Adipocyte (in vitro differentiated cells): Measurements from ENCODE around the gene TSEN15.
A peak's percentile ranks its signal among the peaks of the same experiment; 100 is the strongest.
"Not testable (repeated sequence)": the region's sequence is repeated elsewhere in the genome, so short reads cannot be mapped to it uniquely, and the experiment has no call there.

ENCODE experiments used
- DNase-seq: peaks from one replicate; pipeline ENCODE4 v3.0.0-alpha.2; 2015; ENCODE audit warnings: low read depth
- H3K27me3 ChIP-seq: replicated peaks from 2 replicates; pipeline ENCODE4 v1.7.0; 2013; ENCODE audit warnings: mild to moderate bottlenecking, low read length, moderate library complexity; ENCODE audit not compliant: control insufficient read depth, insufficient read depth
- H3K36me3 ChIP-seq: 2 replicates; pipeline ENCODE4 v1.7.0; 2013; ENCODE audit warnings: low read length, mild to moderate bottlenecking, moderate library complexity; ENCODE audit not compliant: control insufficient read depth, insufficient read depth, severe bottlenecking
- H3K4me1 ChIP-seq: 2 replicates; pipeline ENCODE4 v1.7.0; 2013; ENCODE audit warnings: mild to moderate bottlenecking, low read length, moderate library complexity; ENCODE audit not compliant: control insufficient read depth, insufficient read depth
- H3K4me3 ChIP-seq: 2 replicates; pipeline ENCODE4 v1.7.0; 2013; ENCODE audit warnings: mild to moderate bottlenecking, low read length, moderate library complexity
- H3K9ac ChIP-seq: 2 replicates; pipeline ENCODE4 v1.7.0; 2013; ENCODE audit warnings: mild to moderate bottlenecking, low read length, moderate library complexity
- H3K9me3 ChIP-seq: 2 replicates; pipeline ENCODE4 v1.7.0; 2013; ENCODE audit warnings: mild to moderate bottlenecking, low read length, moderate library complexity; ENCODE audit not compliant: control insufficient read depth

The TSEN15 gene

DNA sequence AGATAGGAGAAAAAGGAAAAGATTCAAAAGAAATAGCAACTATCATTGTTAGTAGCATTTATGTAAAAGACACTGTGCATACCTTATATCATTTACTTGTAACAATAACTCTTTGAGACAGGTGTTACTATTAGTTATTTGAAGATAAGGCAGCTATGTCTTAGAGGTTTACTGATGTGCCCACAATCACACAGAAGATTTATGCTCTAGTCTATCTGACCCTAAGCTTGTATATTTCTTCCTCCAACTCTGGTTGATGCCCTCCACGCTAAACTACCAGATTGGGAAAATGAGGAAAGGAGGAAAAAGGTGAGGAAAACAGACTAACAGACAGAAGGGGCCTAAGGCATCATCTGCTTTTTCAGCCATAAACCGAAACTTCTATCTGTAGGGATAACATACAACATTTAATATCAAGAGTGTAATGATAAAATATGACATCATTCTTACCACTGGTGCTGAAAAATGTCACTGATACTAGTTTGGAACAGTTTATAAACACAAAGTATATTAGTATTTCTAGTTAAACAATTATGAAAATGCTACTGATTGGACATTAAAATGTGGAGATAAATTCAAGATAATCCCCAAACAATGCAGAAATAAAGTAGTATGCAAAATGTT lies 19.1 kb upstream of the TSEN15 start:
- no peak overlapping the region for H3K4me3 ChIP-seq
- H3K36me3 ChIP-seq: no peaks in the 10 kb centered on the region
- no peak for DNase-seq
- no peaks in the 10 kb centered on the region for H3K27me3 ChIP-seq
- no peaks in the 10 kb centered on the region for H3K9me3 ChIP-seq
- peaks cover 15% of the 10 kb centered on the region for H3K4me1 ChIP-seq
- H3K9ac ChIP-seq: no peak overlapping the region

DNA sequence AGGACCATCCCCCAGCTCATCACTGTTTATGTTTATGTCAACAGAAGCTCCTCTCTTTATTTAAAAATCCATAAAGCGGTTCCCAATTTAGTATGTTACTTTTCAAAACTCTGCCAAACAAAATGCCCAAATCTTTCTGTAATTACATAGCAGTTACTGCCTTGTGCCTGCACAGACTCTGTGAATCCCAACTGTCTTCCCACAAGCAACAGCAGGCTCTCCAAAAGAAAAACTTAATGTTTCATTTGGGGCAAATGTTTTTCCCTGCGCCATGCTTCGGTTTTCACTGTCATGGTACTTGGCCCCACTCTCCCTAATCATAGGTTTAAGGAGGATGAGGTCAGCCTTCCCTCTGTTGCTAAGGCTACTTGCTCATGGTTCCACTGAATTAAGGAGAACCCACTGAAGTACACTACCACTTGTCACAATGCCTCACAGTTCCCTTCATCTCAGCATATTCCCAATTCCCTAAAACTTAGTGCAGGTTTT lies 18.6 kb upstream of the TSEN15 start:
- Histone ChIP-seq H3K9ac (no peak overlapping the region), H3K36me3 (no peaks in the 10 kb centered on the region), H3K27me3 (no peaks in the 10 kb centered on the region), H3K4me1 (peaks cover 16% of the 10 kb centered on the region), H3K4me3 (no peak overlapping the region), H3K9me3 (no peaks in the 10 kb centered on the region)
- no peak for DNase-seq

DNA sequence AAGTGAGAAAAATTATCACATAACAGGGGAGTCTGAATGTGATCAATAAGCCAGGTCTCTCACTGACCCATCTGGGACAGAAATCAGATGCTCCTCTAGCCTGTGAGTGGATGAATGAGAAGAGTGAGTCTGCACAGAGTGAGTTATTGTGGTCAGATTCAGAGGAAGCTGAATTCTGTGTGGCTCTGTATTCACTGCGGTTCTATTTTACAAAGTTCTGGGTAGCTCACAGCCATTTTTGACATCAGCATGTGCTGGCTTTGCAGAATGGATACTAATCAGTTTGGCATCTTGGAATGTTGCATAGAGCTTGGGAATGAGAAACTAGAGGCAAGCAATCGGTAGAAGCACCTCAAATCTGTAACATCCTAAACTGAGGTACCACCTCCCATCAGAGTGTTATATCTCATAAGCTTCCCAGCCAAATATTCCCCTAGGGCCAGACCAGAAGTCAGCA lies 17.8 kb upstream of the TSEN15 start:
- Histone ChIP-seq H3K9me3 (no peaks in the 10 kb centered on the region), H3K36me3 (no peaks in the 10 kb centered on the region), H3K27me3 (no peaks in the 10 kb centered on the region), H3K4me1 (peaks cover 10% of the 10 kb centered on the region), H3K9ac (no peak overlapping the region), H3K4me3 (no peak overlapping the region)
- DNase-seq: no peak

DNA sequence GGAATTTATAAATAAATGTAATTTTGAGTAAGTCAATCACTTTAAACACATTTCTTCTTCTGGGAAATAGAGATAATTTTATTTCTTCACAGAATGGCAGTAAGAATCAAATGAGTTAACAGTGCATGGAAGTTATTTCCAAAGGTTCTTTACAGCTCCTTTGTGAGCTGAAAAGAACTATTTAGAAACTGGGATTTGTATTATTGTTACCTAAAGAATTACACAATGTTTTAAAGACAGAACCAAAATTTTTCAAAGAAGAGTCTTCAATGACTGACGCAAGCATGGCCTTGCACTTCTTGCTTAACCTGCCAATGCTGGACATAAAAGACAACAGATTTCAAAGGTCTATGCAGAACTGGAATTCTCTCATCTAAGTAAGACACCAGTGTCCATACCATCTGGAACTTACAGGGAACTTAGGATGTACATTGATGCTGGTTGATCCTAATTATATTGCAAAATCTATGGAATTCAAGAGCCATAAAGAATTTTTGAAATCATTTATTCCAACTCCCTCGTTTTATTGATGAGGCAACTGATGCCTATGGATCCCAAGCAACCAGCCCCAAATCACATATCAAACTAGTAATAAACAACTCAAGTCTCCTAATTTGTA lies 16.7 kb upstream of the TSEN15 start:
- no peak for DNase-seq
- Histone ChIP-seq H3K27me3 (peaks cover 8% of the 10 kb centered on the region), H3K9me3 (no peaks in the 10 kb centered on the region), H3K9ac (no peak overlapping the region), H3K4me1 (peaks cover 10% of the 10 kb centered on the region), H3K36me3 (no peaks in the 10 kb centered on the region), H3K4me3 (no peak overlapping the region)

DNA sequence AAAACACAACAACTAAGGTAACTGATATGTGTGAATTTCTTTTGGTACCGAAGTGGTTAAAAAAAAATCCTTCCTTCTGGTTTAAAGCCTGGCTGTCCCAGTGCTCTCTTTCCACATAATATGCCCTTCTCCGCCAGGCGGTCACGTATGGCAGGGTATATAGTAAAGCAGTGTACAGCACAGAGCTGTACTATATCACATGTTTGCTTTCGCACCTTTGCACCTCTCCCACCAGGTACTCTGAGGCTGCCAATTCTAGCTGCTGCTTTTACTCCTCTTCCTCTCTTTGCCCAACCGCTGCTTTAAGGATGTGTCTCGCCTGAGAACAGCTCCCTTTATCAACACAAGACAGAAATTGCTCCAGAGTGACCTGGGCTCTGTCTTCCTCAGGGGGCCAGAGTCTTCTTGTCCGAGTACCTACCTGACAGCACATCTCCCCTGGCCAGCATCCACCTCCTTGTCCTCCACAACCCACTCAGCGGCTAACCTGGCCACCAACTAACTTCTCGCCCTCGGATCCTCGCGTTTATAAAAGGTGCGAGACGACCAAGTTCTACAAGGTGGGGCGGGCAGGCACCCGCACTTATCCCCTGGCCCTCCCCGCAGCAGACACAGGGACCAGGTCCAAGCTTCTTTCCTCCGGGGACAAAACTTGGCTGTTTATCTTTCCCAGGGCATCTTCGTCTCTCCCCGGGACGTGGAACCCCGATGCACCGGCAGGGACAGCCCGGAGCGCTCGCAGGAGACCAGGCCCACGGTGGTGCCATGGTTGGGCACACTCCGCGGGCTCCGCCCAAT lies 15.6 kb upstream of the TSEN15 start:
- Histone ChIP-seq H3K36me3 (no peaks in the 10 kb centered on the region), H3K4me3 (peak overlapping the region; percentile 84), H3K9me3 (no peaks in the 10 kb centered on the region), H3K9ac (peak overlapping the region; percentile 78), H3K27me3 (peaks cover 8% of the 10 kb centered on the region), H3K4me1 (peaks cover 5% of the 10 kb centered on the region)
- DNase-seq: no peak

DNA sequence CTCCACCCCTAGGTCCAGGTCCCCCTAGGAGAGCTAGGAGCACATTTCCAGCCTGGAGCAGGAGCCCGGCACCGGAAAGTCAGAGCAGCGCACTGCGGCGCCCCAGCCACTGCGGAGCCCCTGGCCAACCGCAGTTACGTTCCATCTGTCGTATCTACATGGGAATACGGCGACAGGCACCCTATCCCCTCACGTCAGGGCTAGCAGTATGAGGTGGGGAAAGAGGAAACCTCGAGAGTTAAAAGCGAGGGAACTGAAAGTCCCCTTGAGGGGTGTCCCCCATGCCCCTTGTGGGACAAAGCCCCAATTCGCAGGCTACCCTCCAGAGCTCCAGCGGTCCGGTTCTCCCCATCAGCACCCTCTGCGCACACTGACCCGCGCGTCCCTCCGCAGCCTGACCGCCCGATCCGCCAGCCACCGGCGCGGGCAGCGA lies 15.0 kb upstream of the TSEN15 start:
- Histone ChIP-seq H3K4me1 (peaks cover 5% of the 10 kb centered on the region), H3K36me3 (no peaks in the 10 kb centered on the region), H3K9ac (peak overlapping the region; percentile 78), H3K4me3 (peak overlapping the region; percentile 84), H3K9me3 (no peaks in the 10 kb centered on the region), H3K27me3 (peaks cover 8% of the 10 kb centered on the region)
- peak; percentile 25 for DNase-seq

DNA sequence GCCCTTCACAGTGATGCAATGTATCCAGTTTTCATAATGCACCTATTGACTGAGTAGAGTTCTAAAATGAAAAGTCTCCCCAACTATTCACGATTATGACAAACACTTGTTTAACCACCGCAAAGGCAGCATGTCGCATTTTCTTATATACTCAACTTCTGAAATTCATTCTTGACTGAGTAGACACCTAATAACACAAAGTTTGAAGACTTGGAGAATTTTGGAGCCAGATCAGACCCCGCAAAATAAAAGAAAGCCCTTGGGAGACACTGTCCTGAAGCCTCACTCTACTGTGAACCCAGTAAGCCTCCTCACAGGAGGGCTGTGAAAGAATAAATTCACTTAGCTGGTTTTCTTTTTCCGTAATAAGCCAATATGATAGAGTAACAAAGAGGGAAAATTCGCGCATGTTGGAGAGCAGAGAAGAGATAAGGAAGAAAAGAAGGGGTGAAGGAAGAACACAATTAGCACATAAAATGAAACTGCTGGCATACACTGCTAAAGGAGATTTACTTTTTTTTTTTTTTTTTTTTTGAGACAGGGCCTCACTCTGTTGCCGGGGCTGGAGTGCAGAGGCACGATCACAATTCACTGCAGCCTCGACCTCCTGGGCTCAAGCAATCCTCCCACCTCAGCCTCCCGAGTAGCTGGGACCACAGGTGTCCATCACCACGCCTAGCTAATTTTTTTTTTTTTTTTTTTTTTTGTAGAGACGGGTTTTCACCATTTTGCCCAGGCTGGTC lies 13.5 kb upstream of the TSEN15 start:
- H3K4me3 ChIP-seq: peak overlapping the region; percentile 84
- H3K4me1 ChIP-seq: peaks cover 5% of the 10 kb centered on the region
- H3K36me3 ChIP-seq: no peaks in the 10 kb centered on the region
- peak overlapping the region; percentile 78 for H3K9ac ChIP-seq
- no peaks in the 10 kb centered on the region for H3K9me3 ChIP-seq
- H3K27me3 ChIP-seq: peaks cover 8% of the 10 kb centered on the region
- no peak for DNase-seq

DNA sequence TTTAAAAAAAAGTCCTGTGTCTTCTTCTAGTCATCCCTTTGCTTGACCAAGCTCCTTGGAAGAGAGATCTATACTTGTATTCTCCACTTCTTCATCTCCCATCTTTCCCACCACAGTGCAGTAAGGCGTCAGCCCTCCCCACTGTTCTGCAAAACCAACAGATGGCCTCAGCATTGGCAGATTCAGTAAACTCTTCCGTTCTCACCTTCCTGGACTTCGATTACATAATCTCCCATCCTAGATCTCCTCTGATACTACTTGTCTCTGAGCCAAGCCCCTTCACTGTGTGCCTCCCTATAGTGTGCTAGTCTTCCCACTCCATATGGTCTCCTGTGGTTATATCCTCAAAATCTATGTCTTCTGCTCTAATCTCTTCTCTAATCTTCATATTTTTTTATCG lies 12.4 kb upstream of the TSEN15 start:
- no peak overlapping the region for H3K9ac ChIP-seq
- no peak for DNase-seq
- H3K27me3 ChIP-seq: peaks cover 8% of the 10 kb centered on the region
- H3K9me3 ChIP-seq: no peaks in the 10 kb centered on the region
- H3K4me1 ChIP-seq: peaks cover 5% of the 10 kb centered on the region
- no peaks in the 10 kb centered on the region for H3K36me3 ChIP-seq
- H3K4me3 ChIP-seq: no peak overlapping the region

DNA sequence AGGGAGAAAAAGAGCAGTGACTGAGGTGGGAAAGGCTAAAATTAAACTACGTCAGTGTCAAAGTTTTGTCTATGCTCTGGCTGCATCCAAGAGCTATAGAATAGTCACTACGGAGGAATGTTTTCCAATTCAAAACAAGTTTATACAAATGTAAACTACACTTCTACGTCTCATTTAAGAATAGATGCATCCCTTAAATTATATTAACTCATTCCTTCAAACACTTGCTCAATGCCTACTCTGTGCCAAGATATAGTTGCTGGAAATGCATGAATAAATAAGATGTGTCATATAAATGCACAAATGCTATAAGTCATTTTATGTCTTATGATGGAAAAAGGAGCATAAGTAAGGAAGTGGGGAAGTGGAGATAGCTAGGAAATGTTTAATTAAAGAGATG lies 9.8 kb upstream of the TSEN15 start:
- H3K4me3 ChIP-seq: no peak overlapping the region
- H3K9me3 ChIP-seq: no peaks in the 10 kb centered on the region
- H3K9ac ChIP-seq: no peak overlapping the region
- H3K4me1 ChIP-seq: peaks cover 5% of the 10 kb centered on the region
- peaks cover 8% of the 10 kb centered on the region for H3K27me3 ChIP-seq
- H3K36me3 ChIP-seq: no peaks in the 10 kb centered on the region
- no peak for DNase-seq

DNA sequence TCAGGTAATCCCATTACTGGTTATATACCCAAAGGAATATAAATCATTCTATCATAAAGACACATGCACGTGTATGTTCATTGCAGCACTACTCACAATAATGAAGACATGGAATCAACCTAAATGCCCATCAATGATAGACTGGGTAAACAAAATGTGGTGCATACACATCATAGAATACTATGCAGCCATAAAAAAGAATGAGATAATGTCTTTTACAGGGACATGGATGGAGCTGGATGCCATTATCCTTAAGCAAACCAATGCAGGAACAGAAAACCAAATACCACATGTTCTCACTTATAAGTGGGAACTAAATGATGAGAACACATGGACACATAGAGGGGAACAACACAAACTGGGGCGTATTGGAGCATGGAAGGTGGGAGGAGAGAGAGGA lies 8.2 kb upstream of the TSEN15 start:
- H3K4me1 ChIP-seq, H3K9me3 ChIP-seq, H3K9ac ChIP-seq, H3K4me3 ChIP-seq, H3K27me3 ChIP-seq, H3K36me3 ChIP-seq, DNase-seq: not testable (repeated sequence)
